ENCODE measurements around the gene TLCD1.

GRCh38 chr17:28710861-28711722 lies 14.9 kb downstream of the TLCD1 start:
- TF ChIP-seq EZH2 (IDR thresholded peaks at IDR 0.05; ENCODE audit: insufficient read depth, poor library complexity, severe bottlenecking) (no peak), EZH2phosphoT487 (IDR thresholded peaks at IDR 0.05; ENCODE audit: insufficient read depth, low read depth) (no peak)

Measured in GM23248 (cell line).